ENCODE measurements around the gene ADGRE1. TPM values are rescaled to one million over a fixed set of nuclear protein-coding genes. Genes with fewer than 3 reads are reported as not detected.

ADGRE1 gene
- total and polyA plus RNA-seq, 2 experiments from 2014 or later = not detected

- ATAC-seq (no peak), DNase-seq (ENCODE audit: low spot score) (no peak)
- H3K27me3 ChIP-seq (ENCODE audit: insufficient read depth) = no peaks in the 10 kb centered on the region
- no peaks in the 10 kb centered on the region for H3K79me2 ChIP-seq (replicated peaks; ENCODE audit: insufficient read depth)
- no peaks in the 10 kb centered on the region for H4K20me1 ChIP-seq (replicated peaks; ENCODE audit: insufficient read depth)
- H2AFZ ChIP-seq = no peak overlapping the region
- H3F3A ChIP-seq (replicated peaks; ENCODE audit: low read depth) = no peaks in the 10 kb centered on the region
- no peaks in the 10 kb centered on the region for H3K27me3 Mint-ChIP-seq (ENCODE audit: insufficient read depth, low read depth, poor library complexity)
- H3K4me1 ChIP-seq (ENCODE audit: insufficient read depth) = no peaks in the 10 kb centered on the region
- no peak overlapping the region for H3K27ac Mint-ChIP-seq
- no peaks in the 10 kb centered on the region for H3K4me1 Mint-ChIP-seq
- no peak overlapping the region for H3K27ac ChIP-seq (ENCODE audit: low read depth)
- H3K9me3 Mint-ChIP-seq = peaks cover 82% of the 10 kb centered on the region
- no peak overlapping the region for H3K4me3 Mint-ChIP-seq
- H3K4me3 ChIP-seq = no peak overlapping the region
- H3K36me3 ChIP-seq (ENCODE audit: insufficient read depth) = no peaks in the 10 kb centered on the region; the same call in 1 of the 2 replicates
- no peak overlapping the region for H3K4me2 ChIP-seq
- H3K9me2 ChIP-seq (ENCODE audit: insufficient read depth) = no peaks in the 10 kb centered on the region
- TF ChIP-seq ZNF114 (CRISPR knock-in tag; IDR thresholded peaks at IDR 0.05) (no peak), CTCF (conservative IDR thresholded peaks at IDR 0.05; ENCODE audit: low read depth in 2 of 2) (no peak), EZH2 (IDR thresholded peaks at IDR 0.05; ENCODE audit: low read depth, unreplicated experiment) (no peak), ZNF462 (CRISPR knock-in tag; IDR thresholded peaks at IDR 0.05) (no peak), EZH2phosphoT487 (IDR thresholded peaks at IDR 0.05; ENCODE audit: unreplicated experiment) (no peak), ETS1 (IDR thresholded peaks at IDR 0.05) (no peak), POLR2AphosphoS5 (IDR thresholded peaks at IDR 0.05; ENCODE audit: low read depth) (no peak), JUNB (IDR thresholded peaks at IDR 0.05; ENCODE audit: unreplicated experiment) (no peak), REST (IDR thresholded peaks at IDR 0.05; ENCODE audit: unreplicated experiment) (no peak), CREB1 (CRISPR knock-in tag; IDR thresholded peaks at IDR 0.05; ENCODE audit: low read depth) (no peak), NANOG (IDR thresholded peaks at IDR 0.05; ENCODE audit: borderline replicate concordance) (no peak), STAT1 (IDR thresholded peaks at IDR 0.05; ENCODE audit: unreplicated experiment) (no peak), ZNF331 (CRISPR knock-in tag; IDR thresholded peaks at IDR 0.05; ENCODE audit: low read depth) (no peak)
- H3K36me3 Mint-ChIP-seq (ENCODE audit: low read depth) = peaks cover 40% of the 10 kb centered on the region
Observed at GRCh38 chr19:6988257-6988656, 100.9 kb downstream of the ADGRE1 start.

All from GM23338 (cell line).